Measurements from ENCODE around the gene APLP2.
A peak's percentile ranks its signal among the peaks of the same experiment; 100 is the strongest.

Gene APLP2

GRCh38 chr11:130110339-130111108 lies 40.8 kb downstream of the APLP2 start:
- in situ Hi-C loops (cut with MboI; ENCODE audit: low pct_unique_long_range_greater_than_20kb, low sequenced_read_pairs, unreplicated experiment) = no loop called here
- no peak for DNase-seq (ENCODE audit: low spot score)
- no peak for TF ChIP-seq CTCF (IDR thresholded peaks at IDR 0.05; ENCODE audit: extremely low read depth, insufficient read depth, missing control alignments)

GRCh38 chr11:130112071-130112830 lies 42.6 kb downstream of the APLP2 start:
- DNase-seq (ENCODE audit: low spot score) = no peak
- in situ Hi-C loops (cut with MboI; ENCODE audit: low pct_unique_long_range_greater_than_20kb, low sequenced_read_pairs, unreplicated experiment) = no loop called here
- no peak for TF ChIP-seq CTCF (IDR thresholded peaks at IDR 0.05; ENCODE audit: extremely low read depth, insufficient read depth, missing control alignments)

GRCh38 chr11:130114281-130114680 lies 44.6 kb downstream of the APLP2 start:
- TF ChIP-seq CTCF (IDR thresholded peaks at IDR 0.05; ENCODE audit: extremely low read depth, insufficient read depth, missing control alignments) = no peak
- no peak for DNase-seq (ENCODE audit: low spot score)
- in situ Hi-C loops (cut with MboI; ENCODE audit: low pct_unique_long_range_greater_than_20kb, low sequenced_read_pairs, unreplicated experiment) = no loop called here

- DNase-seq (ENCODE audit: low spot score) = no peak
- in situ Hi-C loops (cut with MboI; ENCODE audit: low pct_unique_long_range_greater_than_20kb, low sequenced_read_pairs, unreplicated experiment) = no loop called here
- no peak for TF ChIP-seq CTCF (IDR thresholded peaks at IDR 0.05; ENCODE audit: extremely low read depth, insufficient read depth, missing control alignments)
These were observed 45.0 kb downstream of the APLP2 start for GRCh38 chr11:130114726-130115125.

- in situ Hi-C loops (cut with MboI; ENCODE audit: low pct_unique_long_range_greater_than_20kb, low sequenced_read_pairs, unreplicated experiment) = no loop called here
- DNase-seq (ENCODE audit: low spot score) = no peak
- TF ChIP-seq CTCF (IDR thresholded peaks at IDR 0.05; ENCODE audit: extremely low read depth, insufficient read depth, missing control alignments) = no peak
These were observed 45.5 kb downstream of the APLP2 start for GRCh38 chr11:130115218-130115617.

GRCh38 chr11:130118165-130118564 lies 48.5 kb downstream of the APLP2 start:
- in situ Hi-C loops (cut with MboI; ENCODE audit: low pct_unique_long_range_greater_than_20kb, low sequenced_read_pairs, unreplicated experiment) = no loop called here
- TF ChIP-seq CTCF (IDR thresholded peaks at IDR 0.05; ENCODE audit: extremely low read depth, insufficient read depth, missing control alignments) = no peak
- DNase-seq (ENCODE audit: low spot score) = peak; percentile 71

All from GM13977 (cell line).